H9 (cell line): ENCODE data around the gene KIT. TPM values are rescaled to one million over a fixed set of nuclear protein-coding genes. Genes with fewer than 3 reads are reported as not detected.

Experiments
- DNase-seq: peaks from one replicate; pipeline ENCODE4 v3.0.0-alpha.2; 2017
- H2AFZ ChIP-seq: one replicate; pipeline ENCODE4 v1.6.1; 2013; ENCODE audit warnings: mild to moderate bottlenecking, low read length, control low read depth, moderate library complexity
- H2AK5ac ChIP-seq: 2 replicates; pipeline ENCODE4 v1.6.1; 2013; ENCODE audit warnings: low read length, control low read depth, mixed read lengths; ENCODE audit not compliant: insufficient read length
- H2BK120ac ChIP-seq: one replicate; pipeline ENCODE4 v1.6.1; 2013; ENCODE audit warnings: low read depth, mild to moderate bottlenecking, low read length, control low read depth, inconsistent platforms; ENCODE audit not compliant: poor library complexity, severe bottlenecking
- H2BK12ac ChIP-seq: 2 replicates; pipeline ENCODE4 v1.6.1; 2013; ENCODE audit warnings: low read length, control low read depth, mixed read lengths, low read depth; ENCODE audit not compliant: insufficient read length
- H2BK15ac ChIP-seq: 2 replicates; pipeline ENCODE4 v1.6.1; 2013; ENCODE audit warnings: low read depth, low read length, control low read depth
- H2BK20ac ChIP-seq: one replicate; pipeline ENCODE4 v1.6.1; 2013; ENCODE audit warnings: low read depth, mild to moderate bottlenecking, low read length, control low read depth, inconsistent platforms; ENCODE audit not compliant: poor library complexity, severe bottlenecking
- H2BK5ac ChIP-seq: 2 replicates; pipeline ENCODE4 v1.6.1; 2013; ENCODE audit warnings: low read length, control low read depth, mixed read lengths; ENCODE audit not compliant: insufficient read length
- H3K14ac ChIP-seq: 2 replicates; pipeline ENCODE4 v1.6.1; 2013; ENCODE audit warnings: low read length, control low read depth; ENCODE audit not compliant: insufficient read depth
- H3K18ac ChIP-seq: 2 replicates; pipeline ENCODE4 v1.6.1; 2013; ENCODE audit warnings: low read depth, mild to moderate bottlenecking, mixed read lengths, low read length, control low read depth; ENCODE audit not compliant: insufficient read length
- H3K23ac ChIP-seq: 2 replicates; pipeline ENCODE4 v1.6.1; 2013; ENCODE audit warnings: low read length, control low read depth, mixed read lengths, low read depth; ENCODE audit not compliant: insufficient read length
- H3K23me2 ChIP-seq: 2 replicates; pipeline ENCODE4 v1.6.1; 2013; ENCODE audit warnings: low read depth, mild to moderate bottlenecking, mixed read lengths, low read length, control low read depth; ENCODE audit not compliant: insufficient read length, poor library complexity, severe bottlenecking
- H3K27ac ChIP-seq: 2 replicates; pipeline ENCODE4 v1.5.1; 2013; ENCODE audit warnings: low read length, control low read depth, mixed read lengths, low read depth; ENCODE audit not compliant: insufficient read length
- H3K27me3 ChIP-seq: 2 replicates; pipeline ENCODE4 v1.6.1; 2013; ENCODE audit warnings: low read length, control low read depth, inconsistent platforms; ENCODE audit not compliant: insufficient read depth
- H3K4ac ChIP-seq: 2 replicates; pipeline ENCODE4 v1.6.1; 2013; ENCODE audit warnings: low read depth, mild to moderate bottlenecking, control low read depth, inconsistent platforms, low read length, moderate library complexity
- H3K4me1 ChIP-seq: 2 replicates; pipeline ENCODE4 v1.6.1; 2013; ENCODE audit warnings: low read length, control low read depth, inconsistent platforms; ENCODE audit not compliant: insufficient read depth
- H3K4me2 ChIP-seq: 2 replicates; pipeline ENCODE4 v1.6.1; 2013; ENCODE audit warnings: low read length, control low read depth, mixed read lengths; ENCODE audit not compliant: insufficient read length, insufficient read depth
- H3K56ac ChIP-seq: 2 replicates; pipeline ENCODE4 v1.6.1; 2013; ENCODE audit warnings: low read depth, mild to moderate bottlenecking, mixed read lengths, low read length, control low read depth; ENCODE audit not compliant: insufficient read length
- H3K79me1 ChIP-seq: 2 replicates; pipeline ENCODE4 v1.6.1; 2013; ENCODE audit warnings: low read depth, mild to moderate bottlenecking, moderate library complexity, low read length, control low read depth, inconsistent platforms; ENCODE audit not compliant: insufficient read depth, poor library complexity, severe bottlenecking
- H3K79me2 ChIP-seq: 2 replicates; pipeline ENCODE4 v1.6.1; 2013; ENCODE audit warnings: low read length, control low read depth, inconsistent platforms; ENCODE audit not compliant: insufficient read depth
- H3K9ac ChIP-seq: 2 replicates; pipeline ENCODE4 v1.6.1; 2013; ENCODE audit warnings: low read length, control low read depth, mixed read lengths; ENCODE audit not compliant: insufficient read length; ENCODE audit errors: extremely low read depth
- H3K9me3 ChIP-seq: one replicate; pipeline ENCODE4 v1.6.1; 2013; ENCODE audit warnings: low read depth, low read length, inconsistent platforms; ENCODE audit not compliant: control insufficient read depth
- H3T11ph ChIP-seq: one replicate; pipeline ENCODE4 v1.6.1; 2013; ENCODE audit warnings: mild to moderate bottlenecking, low read length, control low read depth, inconsistent platforms
- H4K20me1 ChIP-seq: one replicate; pipeline ENCODE4 v1.6.1; 2013; ENCODE audit not compliant: control insufficient read depth, insufficient read length, insufficient read depth
- H4K5ac ChIP-seq: 2 replicates; pipeline ENCODE4 v1.6.1; 2013; ENCODE audit warnings: low read depth, mild to moderate bottlenecking, mixed read lengths, low read length, control low read depth; ENCODE audit not compliant: insufficient read length
- H4K8ac ChIP-seq: replicated peaks from 2 replicates; pipeline ENCODE4 v1.6.1; 2013; ENCODE audit warnings: low read length, control low read depth, mixed read lengths, low read depth; ENCODE audit not compliant: insufficient read length
- H4K91ac ChIP-seq: 2 replicates; pipeline ENCODE4 v1.6.1; 2013; ENCODE audit warnings: low read depth, mild to moderate bottlenecking, moderate library complexity, mixed read lengths, low read length, control low read depth; ENCODE audit not compliant: insufficient read length
- H3K27ac Mint-ChIP-seq, 3 experiments: 2 replicates in 2 of 3; 3 replicates in 1 of 3; pipeline ENCODE4 v1.8.0; 2020 to 2021; ENCODE audit warnings: mixed read lengths in 3 of 3, mild to moderate bottlenecking in 1 of 3, moderate library complexity in 1 of 3
- H3K27me3 Mint-ChIP-seq: 2 replicates; pipeline ENCODE4 v1.8.0; 2021; ENCODE audit warnings: low read depth, mild to moderate bottlenecking, moderate library complexity, mixed read lengths
- H3K36me3 Mint-ChIP-seq, 3 experiments: 2 replicates in 2 of 3; 3 replicates in 1 of 3; pipeline ENCODE4 v1.8.0; 2020 to 2021; ENCODE audit warnings: low read depth in 3 of 3, mixed read lengths in 3 of 3; ENCODE audit not compliant: insufficient read depth in 1 of 3
- H3K4me1 Mint-ChIP-seq, 2 experiments: 2 replicates each; pipeline ENCODE4 v1.8.0; 2020; ENCODE audit warnings: mixed read lengths in 2 of 2
- H3K4me3 Mint-ChIP-seq, 2 experiments: 2 replicates in 1 of 2; 3 replicates in 1 of 2; pipeline ENCODE4 v1.8.0; 2020 to 2021; ENCODE audit warnings: mild to moderate bottlenecking in 2 of 2, mixed read lengths in 2 of 2, moderate library complexity in 1 of 2
- H3K9me3 Mint-ChIP-seq, 2 experiments: 2 replicates in 1 of 2; 3 replicates in 1 of 2; pipeline ENCODE4 v1.8.0; 2020; ENCODE audit warnings: mild to moderate bottlenecking in 2 of 2, mixed read lengths in 2 of 2, moderate library complexity in 1 of 2
- CTCF ChIP-seq: fragments of 200-600 bp; sonication (generic); conservative IDR thresholded peaks from 3 replicates; pipeline ENCODE4 v1.8.0; 2021; ENCODE audit warnings: antibody characterized with exemption, mild to moderate bottlenecking
- WGBS: extraction: QIAGEN DNeasy Blood & Tissue Kit; methylation state at CpG from one replicate; pipeline ENCODE4 v1.1.7; 2013; ENCODE audit warnings: missing lambda C conversion rate, low lambda C conversion rate, mixed read lengths; ENCODE audit not compliant: insufficient read length; ENCODE audit errors: extremely low coverage; 5-methylcytosine and 5-hydroxymethylcytosine counted together
- total RNA-seq: library from RNA; stranded (reverse); gene quantifications from 2 replicates; pipeline ENCODE4 v1.2.1, GENCODE V29; 2021

The KIT gene
- total RNA-seq, 1 experiment from 2014 or later = 6.7 TPM

- no peak overlapping the region for H2BK15ac ChIP-seq
- no peaks in the 10 kb centered on the region for H4K20me1 ChIP-seq
- H3K18ac ChIP-seq = no peak overlapping the region
- no peak overlapping the region for H3K4me2 ChIP-seq
- H3T11ph ChIP-seq = no peak overlapping the region
- H3K27me3 Mint-ChIP-seq = peaks cover 58% of the 10 kb centered on the region
- H3K9me3 ChIP-seq = no peaks in the 10 kb centered on the region
- H2BK5ac ChIP-seq = no peak overlapping the region
- H3K36me3 Mint-ChIP-seq = no peaks in the 10 kb centered on the region; a peak in 1 of 7 replicates
- no peaks in the 10 kb centered on the region; a peak in 1 of 5 replicates for H3K9me3 Mint-ChIP-seq
- H3K79me2 ChIP-seq = no peaks in the 10 kb centered on the region; the same call in 1 of the 2 replicates
- no peak overlapping the region for H2BK20ac ChIP-seq
- H3K27me3 ChIP-seq = peaks cover 11% of the 10 kb centered on the region; the same call in 1 of the 2 replicates
- H3K4ac ChIP-seq = no peak overlapping the region
- no peak overlapping the region for H3K9ac ChIP-seq
- no peak overlapping the region for H2BK12ac ChIP-seq
- H4K8ac ChIP-seq = no peak overlapping the region
- no peaks in the 10 kb centered on the region for H3K79me1 ChIP-seq
- no peak overlapping the region for H3K14ac ChIP-seq
- H3K56ac ChIP-seq = no peak overlapping the region
- no peak overlapping the region for H3K23ac ChIP-seq
- H3K4me1 ChIP-seq = peaks cover 4% of the 10 kb centered on the region; the same call in 1 of the 2 replicates
- TF ChIP-seq CTCF = no peak
- no peak overlapping the region for H2BK120ac ChIP-seq
- peaks cover 21% of the 10 kb centered on the region for H3K23me2 ChIP-seq
- no peak overlapping the region for H3K27ac Mint-ChIP-seq
- H2AK5ac ChIP-seq = no peak overlapping the region
- no peak overlapping the region for H3K4me3 Mint-ChIP-seq
- H2AFZ ChIP-seq = no peak overlapping the region
- H3K27ac ChIP-seq = no peak overlapping the region
- no peak overlapping the region for H4K91ac ChIP-seq
- no peak overlapping the region for H4K5ac ChIP-seq
- no peak for DNase-seq
- no CpG with 5 or more reads among the region's 5 CpGs for WGBS
- H3K4me1 Mint-ChIP-seq = peaks cover 20 to 39% of the 10 kb centered on the region in 2 experiments
These were observed 3.4 kb downstream of the KIT start for GRCh38 chr4:54661169-54661568.
